ENCODE measurements around the gene NPHP3.

NPHP3 gene

DNA sequence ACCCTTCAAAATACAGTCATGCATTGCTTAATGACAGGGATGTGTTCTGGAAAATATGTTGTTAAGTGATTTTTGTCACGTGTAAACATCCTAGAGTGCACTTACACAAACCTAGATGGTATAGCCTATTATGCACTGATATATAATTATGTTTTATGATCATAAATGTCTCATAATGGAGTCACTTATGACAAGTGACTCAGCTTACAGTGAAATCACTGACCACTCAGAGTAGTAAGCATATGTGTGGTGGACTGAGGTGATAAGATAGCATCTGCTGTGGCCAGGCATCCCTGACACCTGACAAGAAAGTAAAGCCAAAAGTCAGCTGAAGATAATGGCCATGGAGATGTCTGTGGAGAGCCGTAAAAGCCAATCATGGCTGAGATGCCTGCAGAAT is 68.0 kb downstream of the NPHP3 start:
- Histone ChIP-seq H3K36me3 (ENCODE audit: insufficient read depth) (no peaks in the 10 kb centered on the region), H3K4me2 (no peak overlapping the region), H4K20me1 (ENCODE audit: insufficient read depth) (no peaks in the 10 kb centered on the region), H3K79me2 (ENCODE audit: insufficient read depth, low read depth) (peaks cover 14% of the 10 kb centered on the region; the same call in 1 of the 2 replicates), H3K27ac (no peak overlapping the region), H3K27me3 (ENCODE audit: insufficient read depth, low read depth) (no peaks in the 10 kb centered on the region), H3K4me3 (IDR thresholded peaks at IDR 0.05; ENCODE audit: insufficient read depth, low read depth, low read length) (no peak overlapping the region), H2AFZ (ENCODE audit: low read depth) (no peak overlapping the region), H3K9ac (no peak overlapping the region), H3K4me1 (ENCODE audit: low read depth, poor library complexity, severe bottlenecking) (peaks cover 27% of the 10 kb centered on the region)
- TF ChIP-seq, protein P1, sequence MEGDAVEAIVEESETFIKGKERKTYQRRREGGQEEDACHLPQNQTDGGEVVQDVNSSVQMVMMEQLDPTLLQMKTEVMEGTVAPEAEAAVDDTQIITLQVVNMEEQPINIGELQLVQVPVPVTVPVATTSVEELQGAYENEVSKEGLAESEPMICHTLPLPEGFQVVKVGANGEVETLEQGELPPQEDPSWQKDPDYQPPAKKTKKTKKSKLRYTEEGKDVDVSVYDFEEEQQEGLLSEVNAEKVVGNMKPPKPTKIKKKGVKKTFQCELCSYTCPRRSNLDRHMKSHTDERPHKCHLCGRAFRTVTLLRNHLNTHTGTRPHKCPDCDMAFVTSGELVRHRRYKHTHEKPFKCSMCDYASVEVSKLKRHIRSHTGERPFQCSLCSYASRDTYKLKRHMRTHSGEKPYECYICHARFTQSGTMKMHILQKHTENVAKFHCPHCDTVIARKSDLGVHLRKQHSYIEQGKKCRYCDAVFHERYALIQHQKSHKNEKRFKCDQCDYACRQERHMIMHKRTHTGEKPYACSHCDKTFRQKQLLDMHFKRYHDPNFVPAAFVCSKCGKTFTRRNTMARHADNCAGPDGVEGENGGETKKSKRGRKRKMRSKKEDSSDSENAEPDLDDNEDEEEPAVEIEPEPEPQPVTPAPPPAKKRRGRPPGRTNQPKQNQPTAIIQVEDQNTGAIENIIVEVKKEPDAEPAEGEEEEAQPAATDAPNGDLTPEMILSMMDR (conservative IDR thresholded peaks at IDR 0.05; ENCODE audit: low read depth, low read length) = no peak

DNA sequence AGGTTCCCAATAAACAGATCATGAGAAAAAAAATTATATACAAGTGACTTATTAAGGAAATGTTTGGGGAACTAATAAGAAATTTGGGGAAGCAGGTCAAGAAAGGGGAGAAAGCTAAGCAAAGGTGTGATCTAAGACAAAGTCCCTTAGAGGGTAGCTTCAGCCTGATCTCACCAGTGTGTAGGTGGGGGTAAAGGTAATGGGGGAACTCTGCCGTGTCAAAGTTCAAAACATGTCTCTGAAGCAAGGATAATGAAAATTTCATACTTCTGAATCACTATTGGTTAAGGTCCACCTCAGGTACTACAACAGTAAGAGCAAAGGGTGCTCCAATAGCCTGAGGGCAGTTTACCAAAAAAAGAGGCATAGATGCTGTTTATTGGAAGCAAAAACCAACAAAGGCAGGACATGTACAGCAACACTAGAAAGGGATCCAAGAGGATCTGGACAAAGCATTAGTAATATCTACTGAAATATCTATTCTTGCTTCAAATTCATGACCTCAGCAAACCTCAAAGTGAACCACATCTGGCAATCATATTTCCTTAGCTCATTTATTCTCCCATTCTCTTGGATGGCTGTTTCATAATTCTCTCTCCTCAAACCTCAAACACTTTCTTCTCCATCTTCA is 69.5 kb downstream of the NPHP3 start:
- no peaks in the 10 kb centered on the region for H3K27me3 ChIP-seq (ENCODE audit: insufficient read depth, low read depth)
- peaks cover 14% of the 10 kb centered on the region for H3K4me1 ChIP-seq (ENCODE audit: low read depth, poor library complexity, severe bottlenecking)
- H3K79me2 ChIP-seq (ENCODE audit: insufficient read depth, low read depth) = peaks cover 4% of the 10 kb centered on the region; the same call in 1 of the 2 replicates
- no peak overlapping the region for H3K4me3 ChIP-seq (IDR thresholded peaks at IDR 0.05; ENCODE audit: insufficient read depth, low read depth, low read length)
- H4K20me1 ChIP-seq (ENCODE audit: insufficient read depth) = no peaks in the 10 kb centered on the region
- no peak overlapping the region for H3K4me2 ChIP-seq
- no peak overlapping the region for H3K9ac ChIP-seq
- TF ChIP-seq, protein P1 (conservative IDR thresholded peaks at IDR 0.05; ENCODE audit: low read depth, low read length) = no peak
- no peak overlapping the region for H3K27ac ChIP-seq
- H2AFZ ChIP-seq (ENCODE audit: low read depth) = no peak overlapping the region
- H3K36me3 ChIP-seq (ENCODE audit: insufficient read depth) = no peaks in the 10 kb centered on the region

DNA sequence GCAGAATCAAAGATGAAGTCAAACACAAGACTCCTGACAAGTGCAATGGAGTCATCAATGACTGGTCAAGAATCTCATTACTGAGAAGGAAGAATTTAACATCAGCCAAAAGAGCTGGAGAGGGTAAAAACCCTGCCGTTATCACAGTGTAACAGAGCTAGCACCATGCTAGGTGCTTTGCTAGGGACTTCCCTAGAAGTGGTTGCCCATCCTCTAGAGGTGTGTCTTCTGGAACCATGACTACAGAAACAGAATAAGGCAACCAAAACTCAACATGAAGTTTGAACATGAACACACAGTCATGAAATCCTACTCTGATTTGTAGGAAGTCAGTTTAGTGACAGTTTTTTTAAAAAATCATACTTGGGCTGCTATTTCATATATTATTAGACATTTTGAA is 72.1 kb downstream of the NPHP3 start:
- Histone ChIP-seq H2AFZ (ENCODE audit: low read depth) (no peak overlapping the region), H3K4me3 (IDR thresholded peaks at IDR 0.05; ENCODE audit: insufficient read depth, low read depth, low read length) (no peak overlapping the region), H3K27me3 (ENCODE audit: insufficient read depth, low read depth) (no peaks in the 10 kb centered on the region), H3K4me2 (no peak overlapping the region), H3K27ac (no peak overlapping the region), H3K4me1 (ENCODE audit: low read depth, poor library complexity, severe bottlenecking) (peaks cover 10% of the 10 kb centered on the region), H3K79me2 (ENCODE audit: insufficient read depth, low read depth) (no peaks in the 10 kb centered on the region), H4K20me1 (ENCODE audit: insufficient read depth) (no peaks in the 10 kb centered on the region), H3K36me3 (ENCODE audit: insufficient read depth) (no peaks in the 10 kb centered on the region), H3K9ac (no peak overlapping the region)
- TF ChIP-seq, protein P1 (conservative IDR thresholded peaks at IDR 0.05; ENCODE audit: low read depth, low read length) = no peak

DNA sequence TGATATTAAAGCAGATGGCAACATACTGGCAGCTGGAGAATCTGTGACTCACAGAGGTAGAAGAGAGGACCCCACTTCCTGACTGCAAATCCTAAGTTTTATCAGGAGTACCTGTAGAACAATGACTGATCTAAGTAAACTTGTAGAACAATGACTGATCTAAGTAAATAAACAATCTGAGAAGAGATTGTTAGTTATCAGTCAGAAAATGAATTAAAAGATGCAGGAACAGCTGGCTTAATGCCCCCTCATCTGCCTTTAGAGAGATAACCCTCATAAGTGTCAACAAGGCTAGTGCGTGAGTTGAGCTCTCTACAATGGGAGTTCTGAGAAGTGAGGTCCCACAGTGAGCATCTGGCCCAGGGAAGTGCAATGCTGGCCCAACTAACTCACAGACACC is 77.2 kb downstream of the NPHP3 start:
- Histone ChIP-seq H3K4me2 (no peak overlapping the region), H4K20me1 (ENCODE audit: insufficient read depth) (no peaks in the 10 kb centered on the region), H3K27ac (no peak overlapping the region), H3K9ac (no peak overlapping the region), H3K4me3 (IDR thresholded peaks at IDR 0.05; ENCODE audit: insufficient read depth, low read depth, low read length) (no peak overlapping the region), H3K4me1 (ENCODE audit: low read depth, poor library complexity, severe bottlenecking) (no peaks in the 10 kb centered on the region), H3K79me2 (ENCODE audit: insufficient read depth, low read depth) (no peaks in the 10 kb centered on the region), H3K36me3 (ENCODE audit: insufficient read depth) (no peaks in the 10 kb centered on the region), H3K27me3 (ENCODE audit: insufficient read depth, low read depth) (no peaks in the 10 kb centered on the region), H2AFZ (ENCODE audit: low read depth) (no peak overlapping the region)
- TF ChIP-seq, protein P1 (conservative IDR thresholded peaks at IDR 0.05; ENCODE audit: low read depth, low read length) = no peak
